MM.1S (cell line): Measurements from ENCODE around the gene ZNF33A.

ENCODE experiments used
- DNase-seq: peaks from one replicate; pipeline ENCODE4 v3.0.0-alpha.2; 2015
- H2AFZ ChIP-seq: fragments of 300-600 bp; sonication (generic); 2 replicates; pipeline ENCODE4 v1.6.0; 2016; ENCODE audit warnings: antibody characterized with exemption, low read length
- H3F3A ChIP-seq: fragments of 300-600 bp; sonication (generic); 2 replicates; pipeline ENCODE4 v1.6.1; 2016; ENCODE audit warnings: mild to moderate bottlenecking, antibody characterized with exemption, low read length, moderate library complexity, mixed read lengths; ENCODE audit not compliant: insufficient read depth
- H3K27ac ChIP-seq: fragments of 300-600 bp; sonication (generic); 2 replicates; pipeline ENCODE4 v1.5.1; 2016; ENCODE audit warnings: mild to moderate bottlenecking, low read length
- H3K27me3 ChIP-seq: fragments of 300-600 bp; sonication (generic); replicated peaks from 2 replicates; pipeline ENCODE4 v1.6.0; 2016; ENCODE audit warnings: low read length; ENCODE audit not compliant: insufficient read depth
- H3K36me3 ChIP-seq: fragments of 300-600 bp; sonication (generic); replicated peaks from 2 replicates; pipeline ENCODE4 v1.6.1; 2016; ENCODE audit warnings: mild to moderate bottlenecking, low read length, mixed read lengths; ENCODE audit not compliant: insufficient read depth
- H3K4me1 ChIP-seq: fragments of 300-600 bp; sonication (generic); 2 replicates; pipeline ENCODE4 v1.6.1; 2016; ENCODE audit warnings: low read length, mixed read lengths
- H3K4me2 ChIP-seq: fragments of 300-600 bp; sonication (generic); 2 replicates; pipeline ENCODE4 v1.6.0; 2016; ENCODE audit warnings: low read depth, low read length
- H3K4me3 ChIP-seq: fragments of 300-600 bp; sonication (generic); 2 replicates; pipeline ENCODE4 v1.5.1; 2016; ENCODE audit warnings: low read length, mixed read lengths
- H3K79me2 ChIP-seq: fragments of 300-600 bp; sonication (generic); 2 replicates; pipeline ENCODE4 v1.6.1; 2016; ENCODE audit warnings: mixed run types, low read length, mixed read lengths
- H3K9ac ChIP-seq: fragments of 300-600 bp; sonication (generic); 2 replicates; pipeline ENCODE4 v1.6.1; 2016; ENCODE audit warnings: low read length, mixed read lengths
- H3K9me2 ChIP-seq: fragments of 300-600 bp; sonication (generic); replicated peaks from 2 replicates; pipeline ENCODE4 v1.6.1; 2016; ENCODE audit warnings: mild to moderate bottlenecking, low read length, mixed read lengths; ENCODE audit not compliant: insufficient read depth
- H3K9me3 ChIP-seq: fragments of 300-600 bp; sonication (generic); replicated peaks from 2 replicates; pipeline ENCODE4 v1.6.1; 2016; ENCODE audit warnings: mild to moderate bottlenecking, low read length, mixed read lengths; ENCODE audit not compliant: insufficient read depth
- H4K20me1 ChIP-seq: fragments of 300-600 bp; sonication (generic); 2 replicates; pipeline ENCODE4 v1.6.1; 2016; ENCODE audit warnings: mild to moderate bottlenecking, low read length, moderate library complexity, mixed read lengths; ENCODE audit not compliant: insufficient read depth
- CTCF ChIP-seq: fragments of 300-600 bp; sonication (generic); IDR thresholded peaks from 2 replicates; pipeline ENCODE4 v1.5.1; 2016; ENCODE audit warnings: antibody characterized with exemption, low read length, mixed read lengths
- EZH2 ChIP-seq: fragments of 300-600 bp; sonication (generic); optimal IDR thresholded peaks from 2 replicates; pipeline ENCODE3; 2017; ENCODE audit warnings: low read depth, mild to moderate bottlenecking, antibody characterized with exemption, low read length, mixed read lengths
- EZH2phosphoT487 ChIP-seq: fragments of 300-600 bp; sonication (generic); IDR thresholded peaks from 2 replicates; pipeline ENCODE4 v1.6.1; 2018; ENCODE audit warnings: antibody characterized with exemption, low read length

The ZNF33A gene

GRCh38 chr10:38038932-38039245, 28.4 kb downstream of the ZNF33A start:
- no peak overlapping the region for H2AFZ ChIP-seq
- H3K4me1 ChIP-seq: peaks cover 4% of the 10 kb centered on the region
- no peaks in the 10 kb centered on the region for H3K27me3 ChIP-seq
- H3K4me2 ChIP-seq: peak overlapping the region; percentile 81; the same call in 1 of the 2 replicates
- peaks cover 13% of the 10 kb centered on the region; the same call in 1 of the 2 replicates for H3K36me3 ChIP-seq
- H3F3A ChIP-seq: peaks cover 16% of the 10 kb centered on the region
- H3K9me3 ChIP-seq: no peaks in the 10 kb centered on the region
- TF ChIP-seq EZH2phosphoT487 (no peak), CTCF (no peak), EZH2 (no peak)
- peak overlapping the region; percentile 59; the same call in 1 of the 2 replicates for H3K27ac ChIP-seq
- peak overlapping the region; percentile 48 for H3K4me3 ChIP-seq
- H3K9me2 ChIP-seq: no peaks in the 10 kb centered on the region
- H3K9ac ChIP-seq: peak overlapping the region; percentile 35; the same call in 1 of the 2 replicates
- no peak for DNase-seq
- H3K79me2 ChIP-seq: peaks cover 31% of the 10 kb centered on the region
- H4K20me1 ChIP-seq: no peaks in the 10 kb centered on the region

GRCh38 chr10:38043516-38043915, 33.0 kb downstream of the ZNF33A start:
- peaks cover 13% of the 10 kb centered on the region for H3K36me3 ChIP-seq
- DNase-seq: no peak

DNA sequence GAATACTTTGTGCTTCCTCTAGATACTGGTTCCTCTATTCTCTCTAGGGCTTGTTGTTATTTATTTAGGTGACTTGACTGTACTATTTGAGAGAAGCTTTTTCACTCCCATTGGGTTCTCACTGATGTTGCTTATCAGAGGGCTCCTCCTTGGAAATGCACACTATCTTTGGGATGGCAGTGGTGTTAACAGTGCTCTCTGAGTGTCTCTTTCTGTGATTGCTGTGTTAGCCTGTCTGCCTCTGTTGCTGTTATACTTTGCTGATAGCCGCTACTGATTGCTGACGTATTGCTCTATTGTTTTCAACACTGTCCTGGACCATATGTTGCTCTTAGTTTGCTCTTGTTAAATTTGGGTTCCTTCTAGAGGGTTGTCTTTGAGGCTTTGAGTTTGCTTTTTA, 34.7 kb downstream of the ZNF33A start:
- Histone ChIP-seq H3K4me2 (no peak overlapping the region), H3K27me3 (no peaks in the 10 kb centered on the region), H2AFZ (no peak overlapping the region), H3K9ac (no peak overlapping the region), H3K36me3 (peaks cover 7% of the 10 kb centered on the region), H3K27ac (no peak overlapping the region), H3K79me2 (peaks cover 31% of the 10 kb centered on the region), H3F3A (no peaks in the 10 kb centered on the region), H4K20me1 (no peaks in the 10 kb centered on the region), H3K4me1 (no peaks in the 10 kb centered on the region), H3K4me3 (no peak overlapping the region), H3K9me2 (no peaks in the 10 kb centered on the region), H3K9me3 (no peaks in the 10 kb centered on the region)
- no peak for TF ChIP-seq EZH2phosphoT487
- no peak for TF ChIP-seq EZH2
- TF ChIP-seq CTCF: no peak
- no peak for DNase-seq

More at GRCh38 chr10:38043516-38043915, 33.0 kb downstream of the ZNF33A start:
- Histone ChIP-seq H3K9me3 (no peaks in the 10 kb centered on the region), H3K4me1 (no peaks in the 10 kb centered on the region), H4K20me1 (no peaks in the 10 kb centered on the region), H3F3A (peaks cover 4% of the 10 kb centered on the region; the same call in 1 of the 2 replicates), H3K4me2 (no peak overlapping the region), H3K9me2 (no peaks in the 10 kb centered on the region), H3K27ac (no peak overlapping the region), H3K79me2 (peaks cover 45% of the 10 kb centered on the region), H3K4me3 (no peak overlapping the region), H3K9ac (no peak overlapping the region), H2AFZ (no peak overlapping the region), H3K27me3 (no peaks in the 10 kb centered on the region)
- TF ChIP-seq EZH2: no peak
- no peak for TF ChIP-seq CTCF
- no peak for TF ChIP-seq EZH2phosphoT487
